ENCODE results near the gene C4B.
"Not testable (repeated sequence)": the region's sequence is repeated elsewhere in the genome, so short reads cannot be mapped to it uniquely, and the experiment has no call there.

C4B gene

GRCh38 chr6:32007086-32007485, 7.5 kb upstream of the C4B start:
- H3K9me3 ChIP-seq (ENCODE audit: control insufficient read depth in 1 of 2, low read length in 2 of 2); H3K9ac ChIP-seq (ENCODE audit: low read depth in 1 of 2, low read length in 2 of 2); H3K27me3 ChIP-seq (ENCODE audit: control insufficient read depth in 1 of 2, insufficient read depth in 2 of 2, low read length in 2 of 2); H3K4me1 ChIP-seq (ENCODE audit: control insufficient read depth in 1 of 2, insufficient read depth in 2 of 2, low read length in 2 of 2); H3K4me3 ChIP-seq (ENCODE audit: low read depth in 1 of 2, low read length in 2 of 2); H3K36me3 ChIP-seq (ENCODE audit: control insufficient read depth in 1 of 2, insufficient read depth in 2 of 2, low read length in 2 of 2); H3K27ac ChIP-seq (ENCODE audit: low read depth, low read length): not testable (repeated sequence)

- not testable (repeated sequence) for H3K9ac ChIP-seq (ENCODE audit: low read depth in 1 of 2, low read length in 2 of 2); H3K27me3 ChIP-seq (ENCODE audit: control insufficient read depth in 1 of 2, insufficient read depth in 2 of 2, low read length in 2 of 2); H3K27ac ChIP-seq (ENCODE audit: low read depth, low read length); H3K4me3 ChIP-seq (ENCODE audit: low read depth in 1 of 2, low read length in 2 of 2); H3K9me3 ChIP-seq (ENCODE audit: control insufficient read depth in 1 of 2, low read length in 2 of 2); H3K4me1 ChIP-seq (ENCODE audit: control insufficient read depth in 1 of 2, insufficient read depth in 2 of 2, low read length in 2 of 2); H3K36me3 ChIP-seq (ENCODE audit: control insufficient read depth in 1 of 2, insufficient read depth in 2 of 2, low read length in 2 of 2)
Observed at GRCh38 chr6:32008037-32008436, 6.6 kb upstream of the C4B start.

DNA sequence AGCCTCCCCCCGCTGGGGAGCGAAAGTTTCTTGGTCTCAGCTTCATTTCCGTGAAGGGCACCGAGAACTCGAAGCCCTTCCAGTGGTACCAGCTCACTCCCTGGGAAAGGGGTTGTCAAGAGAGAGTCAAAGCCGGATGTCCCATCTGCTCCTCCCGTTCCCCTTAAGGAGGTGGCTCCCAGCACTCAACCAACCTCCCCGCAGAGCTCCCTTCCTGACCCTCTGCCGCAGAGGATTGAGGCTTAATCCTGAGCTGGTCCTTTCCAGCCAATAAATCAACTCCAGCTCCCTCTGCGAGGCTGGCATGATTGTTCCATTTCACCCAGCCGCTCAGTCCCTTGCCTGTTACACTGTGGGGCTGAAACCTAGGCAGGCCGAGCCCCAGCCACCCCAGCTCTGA, 6.0 kb upstream of the C4B start:
- H3K9me3 ChIP-seq (ENCODE audit: control insufficient read depth in 1 of 2, low read length in 2 of 2); H3K36me3 ChIP-seq (ENCODE audit: control insufficient read depth in 1 of 2, insufficient read depth in 2 of 2, low read length in 2 of 2); H3K27me3 ChIP-seq (ENCODE audit: control insufficient read depth in 1 of 2, insufficient read depth in 2 of 2, low read length in 2 of 2); H3K4me1 ChIP-seq (ENCODE audit: control insufficient read depth in 1 of 2, insufficient read depth in 2 of 2, low read length in 2 of 2); H3K9ac ChIP-seq (ENCODE audit: low read depth in 1 of 2, low read length in 2 of 2); H3K4me3 ChIP-seq (ENCODE audit: low read depth in 1 of 2, low read length in 2 of 2); H3K27ac ChIP-seq (ENCODE audit: low read depth, low read length): not testable (repeated sequence)

GRCh38 chr6:32009537-32009936, 5.1 kb upstream of the C4B start:
- H3K36me3 ChIP-seq (ENCODE audit: control insufficient read depth in 1 of 2, insufficient read depth in 2 of 2, low read length in 2 of 2); H3K27ac ChIP-seq (ENCODE audit: low read depth, low read length); H3K4me3 ChIP-seq (ENCODE audit: low read depth in 1 of 2, low read length in 2 of 2); H3K27me3 ChIP-seq (ENCODE audit: control insufficient read depth in 1 of 2, insufficient read depth in 2 of 2, low read length in 2 of 2); H3K4me1 ChIP-seq (ENCODE audit: control insufficient read depth in 1 of 2, insufficient read depth in 2 of 2, low read length in 2 of 2); H3K9ac ChIP-seq (ENCODE audit: low read depth in 1 of 2, low read length in 2 of 2); H3K9me3 ChIP-seq (ENCODE audit: control insufficient read depth in 1 of 2, low read length in 2 of 2): not testable (repeated sequence)

DNA sequence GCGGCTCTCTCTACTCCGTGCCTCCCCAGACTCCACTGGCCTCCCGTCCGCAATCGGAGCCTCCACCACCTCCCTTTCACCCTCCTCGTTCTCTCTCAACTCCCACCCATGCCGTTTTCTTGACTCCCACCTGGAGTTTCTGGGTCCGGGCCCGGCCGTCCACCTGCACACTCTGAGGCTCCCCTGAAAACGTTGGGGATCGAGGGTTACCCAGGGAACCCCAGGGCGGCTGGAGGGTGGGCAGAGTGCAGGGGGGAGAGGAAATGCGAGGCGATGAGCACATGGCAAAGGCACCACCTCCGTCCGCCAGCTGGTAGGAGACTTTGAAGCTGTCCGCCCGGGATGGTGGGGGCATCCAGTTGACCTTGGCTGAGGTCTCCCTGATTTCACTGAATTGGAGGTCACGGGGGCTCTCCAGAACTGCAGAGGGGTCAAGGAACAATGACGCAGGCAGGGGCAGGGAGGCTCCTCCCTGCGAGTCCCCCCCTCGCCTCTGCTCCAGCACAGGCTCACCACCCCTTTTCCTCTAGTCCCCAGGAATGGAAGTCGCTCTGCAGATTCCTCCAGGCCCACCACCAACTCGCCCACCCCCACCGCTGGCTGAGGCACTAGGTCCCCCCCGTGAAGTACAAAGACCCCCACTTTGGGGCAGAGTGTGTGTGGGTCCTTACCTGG, 3.6 kb upstream of the C4B start:
- not testable (repeated sequence) for H3K4me3 ChIP-seq (ENCODE audit: low read depth in 1 of 2, low read length in 2 of 2); H3K9ac ChIP-seq (ENCODE audit: low read depth in 1 of 2, low read length in 2 of 2); H3K4me1 ChIP-seq (ENCODE audit: control insufficient read depth in 1 of 2, insufficient read depth in 2 of 2, low read length in 2 of 2); H3K9me3 ChIP-seq (ENCODE audit: control insufficient read depth in 1 of 2, low read length in 2 of 2); H3K36me3 ChIP-seq (ENCODE audit: control insufficient read depth in 1 of 2, insufficient read depth in 2 of 2, low read length in 2 of 2); H3K27me3 ChIP-seq (ENCODE audit: control insufficient read depth in 1 of 2, insufficient read depth in 2 of 2, low read length in 2 of 2); H3K27ac ChIP-seq (ENCODE audit: low read depth, low read length)

- H3K9ac ChIP-seq (ENCODE audit: low read depth in 1 of 2, low read length in 2 of 2); H3K4me1 ChIP-seq (ENCODE audit: control insufficient read depth in 1 of 2, insufficient read depth in 2 of 2, low read length in 2 of 2); H3K27ac ChIP-seq (ENCODE audit: low read depth, low read length); H3K27me3 ChIP-seq (ENCODE audit: control insufficient read depth in 1 of 2, insufficient read depth in 2 of 2, low read length in 2 of 2); H3K36me3 ChIP-seq (ENCODE audit: control insufficient read depth in 1 of 2, insufficient read depth in 2 of 2, low read length in 2 of 2); H3K4me3 ChIP-seq (ENCODE audit: low read depth in 1 of 2, low read length in 2 of 2); H3K9me3 ChIP-seq (ENCODE audit: control insufficient read depth in 1 of 2, low read length in 2 of 2): not testable (repeated sequence)
Observed at GRCh38 chr6:32012941-32013617, 1.5 kb upstream of the C4B start.

- not testable (repeated sequence) for H3K36me3 ChIP-seq (ENCODE audit: control insufficient read depth in 1 of 2, insufficient read depth in 2 of 2, low read length in 2 of 2); H3K27ac ChIP-seq (ENCODE audit: low read depth, low read length); H3K4me1 ChIP-seq (ENCODE audit: control insufficient read depth in 1 of 2, insufficient read depth in 2 of 2, low read length in 2 of 2); H3K9me3 ChIP-seq (ENCODE audit: control insufficient read depth in 1 of 2, low read length in 2 of 2); H3K9ac ChIP-seq (ENCODE audit: low read depth in 1 of 2, low read length in 2 of 2); H3K27me3 ChIP-seq (ENCODE audit: control insufficient read depth in 1 of 2, insufficient read depth in 2 of 2, low read length in 2 of 2); H3K4me3 ChIP-seq (ENCODE audit: low read depth in 1 of 2, low read length in 2 of 2)
Observed at GRCh38 chr6:32013738-32014137, 857 bp upstream of the C4B start.

- H3K27ac ChIP-seq (ENCODE audit: low read depth, low read length); H3K9ac ChIP-seq (ENCODE audit: low read depth in 1 of 2, low read length in 2 of 2); H3K4me3 ChIP-seq (ENCODE audit: low read depth in 1 of 2, low read length in 2 of 2); H3K27me3 ChIP-seq (ENCODE audit: control insufficient read depth in 1 of 2, insufficient read depth in 2 of 2, low read length in 2 of 2); H3K4me1 ChIP-seq (ENCODE audit: control insufficient read depth in 1 of 2, insufficient read depth in 2 of 2, low read length in 2 of 2); H3K36me3 ChIP-seq (ENCODE audit: control insufficient read depth in 1 of 2, insufficient read depth in 2 of 2, low read length in 2 of 2); H3K9me3 ChIP-seq (ENCODE audit: control insufficient read depth in 1 of 2, low read length in 2 of 2): not testable (repeated sequence)
Observed at GRCh38 chr6:32022100-32022499, 7.5 kb downstream of the C4B start.

- H3K9me3 ChIP-seq (ENCODE audit: control insufficient read depth in 1 of 2, low read length in 2 of 2); H3K4me1 ChIP-seq (ENCODE audit: control insufficient read depth in 1 of 2, insufficient read depth in 2 of 2, low read length in 2 of 2); H3K9ac ChIP-seq (ENCODE audit: low read depth in 1 of 2, low read length in 2 of 2); H3K27ac ChIP-seq (ENCODE audit: low read depth, low read length); H3K27me3 ChIP-seq (ENCODE audit: control insufficient read depth in 1 of 2, insufficient read depth in 2 of 2, low read length in 2 of 2); H3K36me3 ChIP-seq (ENCODE audit: control insufficient read depth in 1 of 2, insufficient read depth in 2 of 2, low read length in 2 of 2); H3K4me3 ChIP-seq (ENCODE audit: low read depth in 1 of 2, low read length in 2 of 2): not testable (repeated sequence)
Observed at GRCh38 chr6:32028631-32029030, 14.0 kb downstream of the C4B start.

GRCh38 chr6:32029553-32029952, 15.0 kb downstream of the C4B start:
- H3K9me3 ChIP-seq (ENCODE audit: control insufficient read depth in 1 of 2, low read length in 2 of 2); H3K9ac ChIP-seq (ENCODE audit: low read depth in 1 of 2, low read length in 2 of 2); H3K4me3 ChIP-seq (ENCODE audit: low read depth in 1 of 2, low read length in 2 of 2); H3K27me3 ChIP-seq (ENCODE audit: control insufficient read depth in 1 of 2, insufficient read depth in 2 of 2, low read length in 2 of 2); H3K4me1 ChIP-seq (ENCODE audit: control insufficient read depth in 1 of 2, insufficient read depth in 2 of 2, low read length in 2 of 2); H3K36me3 ChIP-seq (ENCODE audit: control insufficient read depth in 1 of 2, insufficient read depth in 2 of 2, low read length in 2 of 2); H3K27ac ChIP-seq (ENCODE audit: low read depth, low read length): not testable (repeated sequence)
